Activated effector memory CD4-positive, alpha-beta T cell treated with Interleukin-2 at 50 U/mL for 16 hours (primary cell): ENCODE measurements around the gene HADHA.

Source experiments
- DNase-seq: peaks from one replicate; pipeline ENCODE4 v3.0.0-alpha.2; 2020

HADHA gene

GRCh38 chr2:26243470-26244308, 743 bp downstream of the HADHA start:
- no peak for DNase-seq

GRCh38 chr2:26241928-26242436, 2.5 kb downstream of the HADHA start:
- DNase-seq = no peak

- DNase-seq = no peak
Measured at GRCh38 chr2:26238311-26238958, 6.0 kb downstream of the HADHA start.

GRCh38 chr2:26237868-26238267, 6.6 kb downstream of the HADHA start:
- DNase-seq = no peak

- no peak for DNase-seq
Measured at GRCh38 chr2:26235089-26235488, 9.3 kb downstream of the HADHA start.

- no peak for DNase-seq
Measured at GRCh38 chr2:26230806-26231205, 13.6 kb downstream of the HADHA start.

GRCh38 chr2:26229595-26229994, 14.8 kb downstream of the HADHA start:
- DNase-seq = no peak

GRCh38 chr2:26224095-26224494, 20.3 kb downstream of the HADHA start:
- no peak for DNase-seq

GRCh38 chr2:26223018-26223417, 21.4 kb downstream of the HADHA start:
- no peak for DNase-seq

GRCh38 chr2:26217720-26218119, 26.7 kb downstream of the HADHA start:
- no peak for DNase-seq

- DNase-seq = no peak
Measured at GRCh38 chr2:26216587-26216986, 27.8 kb downstream of the HADHA start.

- DNase-seq = no peak
Measured at GRCh38 chr2:26215833-26216232, 28.6 kb downstream of the HADHA start.

- no peak for DNase-seq
Measured at GRCh38 chr2:26214759-26215158, 29.7 kb downstream of the HADHA start.

GRCh38 chr2:26212011-26212410, 32.4 kb downstream of the HADHA start:
- DNase-seq = no peak

GRCh38 chr2:26203906-26204305, 40.5 kb downstream of the HADHA start:
- DNase-seq = no peak

GRCh38 chr2:26202981-26203490, 41.4 kb downstream of the HADHA start:
- no peak for DNase-seq

- no peak for DNase-seq
Measured at GRCh38 chr2:26197516-26197915, 46.9 kb downstream of the HADHA start.

GRCh38 chr2:26196683-26197418, 47.6 kb downstream of the HADHA start:
- DNase-seq = no peak

GRCh38 chr2:26195040-26195984, 49.1 kb downstream of the HADHA start:
- no peak for DNase-seq

GRCh38 chr2:26193578-26194231, 50.7 kb downstream of the HADHA start:
- no peak for DNase-seq

GRCh38 chr2:26191316-26192159, 52.9 kb downstream of the HADHA start:
- DNase-seq = no peak
